Effector memory CD4-positive, alpha-beta T cell (primary cell): ENCODE results near the gene FAM72B.
"Not testable (repeated sequence)": the region's sequence is repeated elsewhere in the genome, so short reads cannot be mapped to it uniquely, and the experiment has no call there.

ENCODE experiments used
- DNase-seq, 3 donors: peaks; one replicate each; pipeline ENCODE4 v3.0.0-alpha.2; 2020
- H3K27ac ChIP-seq: 2 replicates; pipeline ENCODE4 v1.7.0; 2013; ENCODE audit warnings: mild to moderate bottlenecking, low read length, moderate library complexity; ENCODE audit not compliant: insufficient read depth, poor library complexity, severe bottlenecking
- H3K27me3 ChIP-seq: replicated peaks from 2 replicates; pipeline ENCODE4 v1.7.0; 2013; ENCODE audit warnings: mild to moderate bottlenecking, low read length; ENCODE audit not compliant: insufficient read depth, control insufficient read depth, poor library complexity, severe bottlenecking
- H3K36me3 ChIP-seq: 2 replicates; pipeline ENCODE4 v1.7.0; 2013; ENCODE audit warnings: mild to moderate bottlenecking, low read length, moderate library complexity; ENCODE audit not compliant: control insufficient read depth, insufficient read depth
- H3K4me1 ChIP-seq: 2 replicates; pipeline ENCODE4 v1.7.0; 2013; ENCODE audit warnings: low read length, mild to moderate bottlenecking; ENCODE audit not compliant: control insufficient read depth, insufficient read depth, poor library complexity, severe bottlenecking
- H3K4me3 ChIP-seq: 2 replicates; pipeline ENCODE4 v1.7.0; 2013; ENCODE audit warnings: low read length, low read depth, mild to moderate bottlenecking; ENCODE audit not compliant: insufficient read depth, poor library complexity, severe bottlenecking
- H3K9me3 ChIP-seq: 2 replicates; pipeline ENCODE4 v1.7.0; 2013; ENCODE audit warnings: mild to moderate bottlenecking, low read length, moderate library complexity; ENCODE audit not compliant: control insufficient read depth

The FAM72B gene

GRCh38 chr1:121200232-121200631 is 16.1 kb upstream of the FAM72B start:
- not testable (repeated sequence) for H3K4me1 ChIP-seq, H3K36me3 ChIP-seq, H3K4me3 ChIP-seq, DNase-seq, H3K27ac ChIP-seq, H3K9me3 ChIP-seq, H3K27me3 ChIP-seq

DNA sequence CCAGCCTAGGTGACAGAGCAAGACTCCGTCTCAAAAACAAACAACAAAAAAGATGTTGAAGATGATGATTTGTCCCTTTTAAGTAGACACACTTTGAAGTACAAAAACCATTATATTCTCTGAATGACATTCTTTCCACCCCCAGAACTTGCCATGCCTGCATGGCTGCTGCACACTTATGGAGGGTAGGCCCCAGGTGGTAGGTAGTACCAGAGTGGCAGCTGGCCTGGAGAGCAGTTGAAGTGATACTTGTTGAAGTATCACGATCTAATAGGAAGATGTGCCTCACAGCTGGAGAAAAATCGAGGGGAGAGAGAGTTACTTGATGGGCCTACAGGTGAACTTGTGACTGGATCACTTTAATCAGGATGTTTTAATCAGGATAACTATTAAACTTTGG is 15.6 kb upstream of the FAM72B start:
- H3K27me3 ChIP-seq, H3K4me3 ChIP-seq, H3K9me3 ChIP-seq, DNase-seq, H3K36me3 ChIP-seq, H3K4me1 ChIP-seq, H3K27ac ChIP-seq: not testable (repeated sequence)

GRCh38 chr1:121197095-121197882 is 13.1 kb upstream of the FAM72B start:
- not testable (repeated sequence) for H3K9me3 ChIP-seq, H3K27me3 ChIP-seq, H3K4me1 ChIP-seq, H3K36me3 ChIP-seq, H3K27ac ChIP-seq, H3K4me3 ChIP-seq, DNase-seq

DNA sequence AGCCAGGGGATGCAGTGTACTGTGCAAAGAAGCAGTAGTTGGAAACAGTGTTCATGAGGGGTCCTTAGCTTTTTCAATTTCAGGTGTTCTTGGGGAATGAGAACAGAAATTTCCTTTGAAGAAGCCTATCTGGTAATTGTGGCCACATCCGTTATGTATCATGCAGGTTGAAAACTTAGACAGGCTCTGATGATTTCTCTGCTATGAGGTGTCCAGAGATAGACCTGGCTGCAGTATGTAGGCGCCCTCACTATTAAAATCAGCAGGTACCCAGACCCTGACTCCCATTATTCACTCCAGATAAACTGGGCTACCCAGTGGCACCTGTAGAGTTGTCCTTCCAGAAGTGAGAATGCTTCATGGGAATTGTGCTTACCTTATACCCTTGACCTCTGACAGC is 8.4 kb upstream of the FAM72B start:
- H3K9me3 ChIP-seq, result not testable (repeated sequence)

DNA sequence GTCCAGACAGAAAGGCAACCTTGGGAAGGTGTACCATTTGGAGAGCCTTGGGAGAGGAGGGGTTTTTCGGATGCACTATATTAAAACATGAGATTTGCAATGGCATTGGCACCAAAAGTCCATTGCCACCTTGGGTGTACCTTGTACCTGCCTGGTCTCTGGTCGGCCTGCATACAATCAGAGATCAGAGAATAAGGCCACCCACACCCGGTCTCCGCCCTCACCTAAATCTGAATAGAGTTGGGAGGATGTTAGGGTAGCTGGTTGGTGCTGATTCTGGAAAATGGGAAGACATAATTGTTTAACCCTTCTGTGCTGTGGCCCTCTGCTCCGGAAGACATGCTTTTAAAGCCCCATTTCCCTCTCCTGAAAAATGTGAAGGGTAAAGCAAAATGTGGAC is 3.8 kb upstream of the FAM72B start:
- H3K27ac ChIP-seq, H3K9me3 ChIP-seq, H3K36me3 ChIP-seq, H3K4me1 ChIP-seq, DNase-seq, H3K4me3 ChIP-seq, H3K27me3 ChIP-seq: not testable (repeated sequence)

More for the DNA sequence above, 8.4 kb upstream of the FAM72B start:
- H3K27me3 ChIP-seq, H3K36me3 ChIP-seq, H3K4me3 ChIP-seq, DNase-seq, H3K4me1 ChIP-seq, H3K27ac ChIP-seq: not testable (repeated sequence)

DNA sequence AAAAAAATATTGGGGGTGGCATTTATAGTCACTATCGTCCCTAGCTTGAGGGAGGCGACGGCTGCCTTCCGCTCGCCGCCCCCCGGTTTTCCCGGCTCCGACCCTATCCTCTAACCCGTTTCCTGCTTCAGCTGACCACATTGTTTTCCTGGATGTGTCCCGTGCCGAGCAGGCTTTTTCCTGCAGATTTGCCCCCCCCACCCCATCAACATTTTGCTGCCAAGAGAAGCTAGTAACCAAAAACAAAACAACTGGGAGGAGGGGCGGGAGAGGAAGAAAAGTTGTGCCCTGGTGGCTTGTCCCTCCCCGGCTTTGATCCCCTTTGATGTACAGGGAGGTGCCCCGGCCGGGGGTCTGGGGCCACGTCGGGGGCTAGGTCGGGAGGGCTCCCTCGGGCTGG is 2.1 kb upstream of the FAM72B start:
- not testable (repeated sequence) for DNase-seq, H3K4me3 ChIP-seq

GRCh38 chr1:121185140-121185708 is 1.1 kb upstream of the FAM72B start:
- H3K27me3 ChIP-seq, H3K27ac ChIP-seq, H3K9me3 ChIP-seq, H3K36me3 ChIP-seq, DNase-seq, H3K4me1 ChIP-seq, H3K4me3 ChIP-seq: not testable (repeated sequence)

More for the DNA sequence above, 2.1 kb upstream of the FAM72B start:
- not testable (repeated sequence) for H3K27ac ChIP-seq, H3K27me3 ChIP-seq, H3K4me1 ChIP-seq, H3K36me3 ChIP-seq, H3K9me3 ChIP-seq

- not testable (repeated sequence) for H3K27ac ChIP-seq, DNase-seq, H3K9me3 ChIP-seq, H3K27me3 ChIP-seq, H3K4me1 ChIP-seq, H3K36me3 ChIP-seq, H3K4me3 ChIP-seq
Measured at GRCh38 chr1:121183867-121184266, 273 bp downstream of the FAM72B start.

GRCh38 chr1:121178197-121178596 is 5.9 kb downstream of the FAM72B start:
- not testable (repeated sequence) for H3K4me3 ChIP-seq, H3K27ac ChIP-seq, H3K4me1 ChIP-seq, H3K27me3 ChIP-seq, H3K9me3 ChIP-seq, DNase-seq, H3K36me3 ChIP-seq

DNA sequence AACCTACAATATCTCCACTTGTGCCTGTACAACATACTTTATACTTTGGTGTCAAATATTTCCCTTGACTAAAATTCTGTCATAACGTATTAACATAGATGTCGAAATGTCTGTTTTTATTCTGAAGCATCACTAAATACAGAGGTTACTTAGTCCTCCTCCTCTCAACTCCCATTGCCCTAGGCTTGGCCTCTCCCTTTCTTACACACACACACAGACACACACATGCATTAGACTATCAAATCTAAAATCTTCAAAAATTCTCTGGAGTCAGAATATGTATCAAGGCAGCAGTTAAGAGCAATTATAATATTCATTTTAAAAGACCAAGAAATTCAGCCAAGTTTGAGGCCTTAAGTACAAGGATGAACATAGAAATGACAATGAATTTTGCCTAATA is 7.5 kb downstream of the FAM72B start:
- not testable (repeated sequence) for H3K36me3 ChIP-seq, H3K27ac ChIP-seq, H3K9me3 ChIP-seq, H3K4me3 ChIP-seq, H3K27me3 ChIP-seq, H3K4me1 ChIP-seq, DNase-seq
